Activated CD4-positive, alpha-beta T cell treated with anti-CD3 and anti-CD28 coated beads for 4 hours (primary cell): ENCODE measurements around the gene ERMN.
"Not testable (repeated sequence)": the region's sequence is repeated elsewhere in the genome, so short reads cannot be mapped to it uniquely, and the experiment has no call there.

ENCODE experiments used
- DNase-seq, 2 donors: peaks; one replicate each; pipeline ENCODE4 v3.0.0-alpha.2; 2020

The ERMN gene

GRCh38 chr2:157290525-157290924 is 35.1 kb downstream of the ERMN start:
- no peak for DNase-seq

- no peak for DNase-seq
These were observed 38.5 kb downstream of the ERMN start for GRCh38 chr2:157287160-157287559.

GRCh38 chr2:157283468-157283867 is 42.2 kb downstream of the ERMN start:
- DNase-seq = no peak

- DNase-seq = no peak
These were observed 44.3 kb downstream of the ERMN start for GRCh38 chr2:157281316-157281715.

GRCh38 chr2:157279311-157279710 is 46.3 kb downstream of the ERMN start:
- DNase-seq = not testable (repeated sequence)

GRCh38 chr2:157271590-157272203 is 53.9 kb downstream of the ERMN start:
- DNase-seq = no peak

- no peak for DNase-seq
These were observed 55.7 kb downstream of the ERMN start for GRCh38 chr2:157269922-157270321.

GRCh38 chr2:157269060-157269459 is 56.6 kb downstream of the ERMN start:
- DNase-seq = no peak
